Keratinocyte (primary cell): ENCODE measurements around the gene BCL11B. TPM values are rescaled to one million over a fixed set of nuclear protein-coding genes. Genes with fewer than 3 reads are reported as not detected.

Source experiments
- DNase-seq: peaks from one replicate; pipeline ENCODE4 v3.0.0-alpha.2; 2011; ENCODE audit warnings: low read depth, missing footprints, low spot score
- FAIRE-seq: peaks from 2 replicates; lab custom pipeline; 2011; peaks lifted over from hg19 to GRCh38; lab: Jason Lieb, UNC
- H2AFZ ChIP-seq: 2 replicates; pipeline ENCODE4 v1.6.0; 2012; ENCODE audit warnings: low read length, control low read depth, inconsistent platforms; ENCODE audit not compliant: control insufficient read depth
- H3K27ac ChIP-seq: 2 replicates; pipeline ENCODE4 v1.5.1; 2011; ENCODE audit warnings: low read length; ENCODE audit not compliant: control insufficient read depth, insufficient read depth
- H3K27me3 ChIP-seq: 3 replicates; pipeline ENCODE4 v1.6.0; 2011; ENCODE audit warnings: low read length; ENCODE audit not compliant: control insufficient read depth, insufficient read depth; ENCODE audit errors: extremely low read depth
- H3K36me3 ChIP-seq, 2 experiments: 2 replicates in 1 of 2; 3 replicates in 1 of 2; pipeline ENCODE4 v1.5.1; 2011; ENCODE audit warnings: low read length in 2 of 2, mild to moderate bottlenecking in 1 of 2; ENCODE audit not compliant: control insufficient read depth in 2 of 2, insufficient read depth in 2 of 2; ENCODE audit errors: extremely low read depth in 1 of 2
- H3K4me1 ChIP-seq: 3 replicates; pipeline ENCODE4 v1.5.1; 2011; ENCODE audit warnings: low read length; ENCODE audit not compliant: control insufficient read depth, insufficient read depth; ENCODE audit errors: extremely low read depth
- H3K4me2 ChIP-seq: 3 replicates; pipeline ENCODE4 v1.6.0; 2011; ENCODE audit warnings: low read depth, low read length; ENCODE audit not compliant: control insufficient read depth, insufficient read depth; ENCODE audit errors: extremely low read depth
- H3K4me3 ChIP-seq, 3 experiments: fragments of 200-600 bp in 1 of 3; sonication (generic) in 1 of 3; 2 replicates in 2 of 3; 3 replicates in 1 of 3; pipeline ENCODE4 v1.5.1; 2011 to 2016; ENCODE audit warnings: low read length in 3 of 3, mild to moderate bottlenecking in 3 of 3, control low read depth in 2 of 3, inconsistent platforms in 1 of 3, low read depth in 1 of 3, mixed read lengths in 1 of 3, mixed run types in 1 of 3, moderate library complexity in 1 of 3; ENCODE audit not compliant: control insufficient read depth in 2 of 3, insufficient read depth in 2 of 3; ENCODE audit errors: extremely low read depth in 1 of 3
- H3K79me2 ChIP-seq: 2 replicates; pipeline ENCODE4 v1.6.0; 2012; ENCODE audit warnings: low read length; ENCODE audit not compliant: control insufficient read depth, insufficient read depth
- H3K9ac ChIP-seq: 3 replicates; pipeline ENCODE4 v1.6.0; 2011; ENCODE audit warnings: low read length; ENCODE audit not compliant: control insufficient read depth, insufficient read depth; ENCODE audit errors: extremely low read depth
- H3K9me1 ChIP-seq: 3 replicates; pipeline ENCODE4 v1.6.0; 2011; ENCODE audit warnings: low read length; ENCODE audit not compliant: control insufficient read depth, insufficient read depth; ENCODE audit errors: extremely low read depth
- H3K9me3 ChIP-seq: 2 replicates; pipeline ENCODE4 v1.5.1; 2012; ENCODE audit warnings: low read depth, low read length; ENCODE audit not compliant: control insufficient read depth
- H4K20me1 ChIP-seq: 3 replicates; pipeline ENCODE4 v1.6.0; 2011; ENCODE audit warnings: low read length; ENCODE audit not compliant: control insufficient read depth, insufficient read depth; ENCODE audit errors: extremely low read depth
- CTCF ChIP-seq, 3 experiments: IDR thresholded peaks in 1 of 3; conservative IDR thresholded peaks in 1 of 3; optimal IDR thresholded peaks in 1 of 3; 2 replicates in 2 of 3; 3 replicates in 1 of 3; pipeline versions ENCODE3 to v1.5.1; 2011; ENCODE audit warnings: low read length in 3 of 3, mild to moderate bottlenecking in 3 of 3, moderate library complexity in 2 of 3, control low read depth in 1 of 3, inconsistent platforms in 1 of 3; ENCODE audit not compliant: insufficient read depth in 2 of 3; ENCODE audit errors: extremely low read depth in 1 of 3
- EZH2 ChIP-seq: IDR thresholded peaks from one replicate; pipeline ENCODE4 v1.6.1; 2012; ENCODE audit warnings: inconsistent platforms, mild to moderate bottlenecking, low read length, moderate library complexity
- dilution Hi-C: fragments of 300-500 bp; cut with MboI; formaldehyde crosslinking; loops from one replicate; pipeline ENCODE4 v1.7.0; 2020; ENCODE audit warnings: low sequenced_read_pairs; ENCODE audit not compliant: extremely low pct_ligation_motif_present
- polyA plus RNA-seq, 5 experiments: library from polyadenylated mRNA; depleted of rRNA in 3 of 5; stranded (reverse) in 3 of 5; stranded (forward) in 1 of 5; unstranded in 1 of 5; fragments of >200 nt; gene quantifications; 1 replicate in 1 of 5; 2 replicates in 3 of 5; 3 replicates in 1 of 5; pipeline versions ENCODE4 v1.2.1 to v1.2.3, GENCODE V29; 2011 to 2012; ENCODE audit warnings: missing spikeins in 2 of 5, low read depth in 1 of 5, low replicate concordance in 1 of 5

BCL11B gene
- polyA plus RNA-seq, 1 donor (not counting 4 experiments of a cell fraction or from before 2014, with no cell fraction given): 5.2 TPM

GRCh38 chr14:99289394-99290189 lies 17.6 kb upstream of the BCL11B start:
- H4K20me1 ChIP-seq: no peaks in the 10 kb centered on the region
- H3K9me1 ChIP-seq: no peaks in the 10 kb centered on the region
- TF ChIP-seq CTCF (optimal IDR thresholded peaks at IDR 0.05 in 1 of 3, IDR thresholded peaks at IDR 0.05 in 1 of 3, conservative IDR thresholded peaks at IDR 0.05 in 1 of 3; ENCODE audit: extremely low read depth in 1 of 3, insufficient read depth in 2 of 3, low read length in 3 of 3) (no peak), EZH2 (no peak)
- H3K79me2 ChIP-seq: no peaks in the 10 kb centered on the region
- H3K27ac ChIP-seq: no peak overlapping the region
- dilution Hi-C loops: no loop called here
- DNase-seq: no peak
- H3K36me3 ChIP-seq: no peaks in the 10 kb centered on the region
- H3K4me1 ChIP-seq: no peaks in the 10 kb centered on the region
- no peak overlapping the region for H2AFZ ChIP-seq
- H3K4me3 ChIP-seq: no peak overlapping the region
- H3K9ac ChIP-seq: no peak overlapping the region
- no peak overlapping the region for H3K4me2 ChIP-seq
- FAIRE-seq: no peak
- no peaks in the 10 kb centered on the region for H3K9me3 ChIP-seq
- peaks cover 4% of the 10 kb centered on the region for H3K27me3 ChIP-seq

DNA sequence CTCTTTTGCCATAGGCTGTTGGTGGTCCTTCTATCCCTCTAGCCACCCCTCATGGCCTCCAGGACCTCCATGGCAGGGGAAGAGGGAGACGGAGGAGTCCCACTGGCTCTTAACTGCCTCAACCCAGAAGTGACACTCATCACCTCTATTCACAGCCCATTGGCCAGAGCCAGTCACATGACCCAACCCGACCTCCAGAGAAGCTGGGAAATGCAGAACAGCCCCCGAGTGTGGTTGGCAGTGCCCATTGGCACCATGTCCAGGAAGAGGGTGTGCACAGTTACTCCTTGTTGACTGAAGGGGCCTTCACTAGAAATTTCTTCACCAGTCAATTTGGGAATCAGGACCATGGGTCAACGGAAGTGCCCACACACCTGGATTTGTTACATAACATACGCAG lies 17.0 kb upstream of the BCL11B start:
- no peak for TF ChIP-seq EZH2
- no peak for TF ChIP-seq CTCF (optimal IDR thresholded peaks at IDR 0.05 in 1 of 3, IDR thresholded peaks at IDR 0.05 in 1 of 3, conservative IDR thresholded peaks at IDR 0.05 in 1 of 3; ENCODE audit: extremely low read depth in 1 of 3, insufficient read depth in 2 of 3, low read length in 3 of 3)
- FAIRE-seq: no peak
- no peak overlapping the region for H3K4me2 ChIP-seq
- no peaks in the 10 kb centered on the region for H3K4me1 ChIP-seq
- H3K4me3 ChIP-seq: no peak overlapping the region
- no peaks in the 10 kb centered on the region for H3K9me1 ChIP-seq
- no peaks in the 10 kb centered on the region for H4K20me1 ChIP-seq
- H3K9ac ChIP-seq: no peak overlapping the region
- H3K79me2 ChIP-seq: no peaks in the 10 kb centered on the region
- H2AFZ ChIP-seq: no peak overlapping the region
- dilution Hi-C loops: no loop called here
- no peaks in the 10 kb centered on the region for H3K9me3 ChIP-seq
- H3K36me3 ChIP-seq: no peaks in the 10 kb centered on the region
- no peak overlapping the region for H3K27ac ChIP-seq
- no peak for DNase-seq
- H3K27me3 ChIP-seq: peaks cover 9% of the 10 kb centered on the region
